ENCODE measurements around the gene PARD3. TPM values are rescaled to one million over a fixed set of nuclear protein-coding genes. Genes with fewer than 3 reads are reported as not detected.
"Not testable (repeated sequence)": the region's sequence is repeated elsewhere in the genome, so short reads cannot be mapped to it uniquely, and the experiment has no call there.

Gene PARD3
- total and polyA plus RNA-seq, 3 donors from 2014 or later: 31.8 to 59.5 (median 49.5) TPM

- intact Hi-C loops (cut with DNase I; ENCODE audit: low total_unique reads): no loop called here
- H3K27ac ChIP-seq: no peak overlapping the region
- H3K27me3 ChIP-seq: no peaks in the 10 kb centered on the region
- H3K36me3 ChIP-seq (ENCODE audit: low read depth, missing control alignments): no peaks in the 10 kb centered on the region
- TF ChIP-seq CTCF (IDR thresholded peaks at IDR 0.05): no peak
- no peak for TF ChIP-seq POLR2A (IDR thresholded peaks at IDR 0.05)
- H3K4me3 ChIP-seq: no peak overlapping the region
- peaks cover 6% of the 10 kb centered on the region for H3K4me1 ChIP-seq
- DNase-seq: peak; percentile 33
- 60 to 64% methylated on average over 11 of the region's 11 CpGs for WGBS, 2 donors
- no peaks in the 10 kb centered on the region for H3K9me3 ChIP-seq
These were observed 534.3 kb downstream of the PARD3 start for GRCh38 chr10:34280599-34281374.

GRCh38 chr10:34275626-34276130 is 539.4 kb downstream of the PARD3 start:
- peaks cover 6% of the 10 kb centered on the region for H3K4me1 ChIP-seq
- H3K27ac ChIP-seq: no peak overlapping the region
- 70 to 77% methylated on average over 2 of the region's 2 CpGs for WGBS, 2 donors
- no peak for TF ChIP-seq POLR2A (IDR thresholded peaks at IDR 0.05)
- H3K36me3 ChIP-seq (ENCODE audit: low read depth, missing control alignments): no peaks in the 10 kb centered on the region
- no peak overlapping the region for H3K4me3 ChIP-seq
- intact Hi-C loops (cut with DNase I; ENCODE audit: low total_unique reads): no loop called here
- no peak for DNase-seq
- no peaks in the 10 kb centered on the region for H3K27me3 ChIP-seq
- H3K9me3 ChIP-seq: no peaks in the 10 kb centered on the region

- Histone ChIP-seq H3K9me3 (no peaks in the 10 kb centered on the region), H3K4me1 (peaks cover 5% of the 10 kb centered on the region), H3K27ac (no peak overlapping the region), H3K36me3 (ENCODE audit: low read depth, missing control alignments) (no peaks in the 10 kb centered on the region), H3K4me3 (no peak overlapping the region), H3K27me3 (no peaks in the 10 kb centered on the region)
- whole genome bisulfite sequencing, 2 donors: 88 to 92% methylated on average over 3 of the region's 3 CpGs
- no peak for DNase-seq
- TF ChIP-seq CTCF (IDR thresholded peaks at IDR 0.05) (no peak), POLR2A (IDR thresholded peaks at IDR 0.05) (no peak)
- intact Hi-C loops (cut with DNase I; ENCODE audit: low total_unique reads): no loop called here
These were observed 540.2 kb downstream of the PARD3 start for GRCh38 chr10:34274906-34275305.

- H3K36me3 ChIP-seq (ENCODE audit: low read depth, missing control alignments): no peaks in the 10 kb centered on the region
- H3K9me3 ChIP-seq: no peaks in the 10 kb centered on the region
- no peak overlapping the region for H3K4me3 ChIP-seq
- no peak overlapping the region for H3K27ac ChIP-seq
- no peak for TF ChIP-seq CTCF (IDR thresholded peaks at IDR 0.05)
- no peak for TF ChIP-seq POLR2A (IDR thresholded peaks at IDR 0.05)
- no peaks in the 10 kb centered on the region for H3K4me1 ChIP-seq
- H3K27me3 ChIP-seq: no peaks in the 10 kb centered on the region
- 90 to 100% methylated on average over 1 of the region's 1 CpG for WGBS, 2 donors
- DNase-seq: no peak
- intact Hi-C loops (cut with DNase I; ENCODE audit: low total_unique reads): no loop called here
These were observed 541.8 kb downstream of the PARD3 start for GRCh38 chr10:34273340-34273739.

- TF ChIP-seq CTCF (IDR thresholded peaks at IDR 0.05) (no peak), POLR2A (IDR thresholded peaks at IDR 0.05) (no peak)
- Histone ChIP-seq H3K27ac (no peak overlapping the region), H3K4me3 (no peak overlapping the region), H3K4me1 (no peaks in the 10 kb centered on the region), H3K36me3 (ENCODE audit: low read depth, missing control alignments) (no peaks in the 10 kb centered on the region), H3K27me3 (no peaks in the 10 kb centered on the region), H3K9me3 (no peaks in the 10 kb centered on the region)
- 82 to 95% methylated on average over 3 of the region's 3 CpGs for WGBS, 2 donors
- intact Hi-C loops (cut with DNase I; ENCODE audit: low total_unique reads): no loop called here
- DNase-seq: no peak
These were observed 542.8 kb downstream of the PARD3 start for GRCh38 chr10:34272316-34272715.

- H3K27ac ChIP-seq; H3K36me3 ChIP-seq (ENCODE audit: low read depth, missing control alignments); DNase-seq; H3K4me3 ChIP-seq; H3K9me3 ChIP-seq; intact Hi-C loops (cut with DNase I; ENCODE audit: low total_unique reads); H3K4me1 ChIP-seq; H3K27me3 ChIP-seq: not testable (repeated sequence)
- 100% methylated on average over 1 to 2 of the region's 2 CpGs for WGBS, 2 donors
These were observed 546.7 kb downstream of the PARD3 start for GRCh38 chr10:34268410-34268809.
